Fibroblast of mammary gland (primary cell): ENCODE measurements around the gene NTN3.

Experiments used
- DNase-seq: peaks from one replicate; pipeline ENCODE4 v3.0.0-alpha.2; 2010; ENCODE audit warnings: low read depth
- H3K4me3 ChIP-seq: 2 replicates; pipeline ENCODE4 v1.5.1; 2011; ENCODE audit warnings: low read depth, mild to moderate bottlenecking, low read length, moderate library complexity; ENCODE audit not compliant: control insufficient read depth
- CTCF ChIP-seq: conservative IDR thresholded peaks from 2 replicates; pipeline ENCODE4 v1.5.1; 2011; ENCODE audit warnings: low read depth, low read length, inconsistent platforms; ENCODE audit not compliant: control insufficient read depth, insufficient read depth

Gene NTN3

GRCh38 chr16:2481676-2482075 is 10.6 kb downstream of the NTN3 start:
- no peak for DNase-seq
- no peak for TF ChIP-seq CTCF
- H3K4me3 ChIP-seq: no peak overlapping the region

- no peak for TF ChIP-seq CTCF
- H3K4me3 ChIP-seq: no peak overlapping the region
- no peak for DNase-seq
Measured at GRCh38 chr16:2482249-2482648, 11.2 kb downstream of the NTN3 start.

- H3K4me3 ChIP-seq: peak overlapping the region; percentile 6
- TF ChIP-seq CTCF: no peak
- peak; percentile 59 for DNase-seq
Measured at GRCh38 chr16:2482708-2483534, 11.8 kb downstream of the NTN3 start.

- no peak for TF ChIP-seq CTCF
- no peak for DNase-seq
- H3K4me3 ChIP-seq: no peak overlapping the region
Measured at GRCh38 chr16:2483939-2484897, 13.1 kb downstream of the NTN3 start.

- no peak overlapping the region for H3K4me3 ChIP-seq
- DNase-seq: no peak
- no peak for TF ChIP-seq CTCF
Measured at GRCh38 chr16:2484898-2485508, 13.9 kb downstream of the NTN3 start.

- no peak overlapping the region for H3K4me3 ChIP-seq
- no peak for DNase-seq
Measured at GRCh38 chr16:2485811-2486507, 14.9 kb downstream of the NTN3 start.

More at GRCh38 chr16:2485811-2486507, 14.9 kb downstream of the NTN3 start:
- TF ChIP-seq CTCF: no peak
